Cardiac atrium fibroblast (primary cell): ENCODE results near the gene KLRC3. TPM values are rescaled to one million over a fixed set of nuclear protein-coding genes. Genes with fewer than 3 reads are reported as not detected.

Experiments
- total RNA-seq: library from RNA; depleted of rRNA; stranded (reverse); fragments of >200 nt; gene quantifications from 2 replicates; pipeline ENCODE4 v1.2.3, GENCODE V29; 2015

The KLRC3 gene
- total RNA-seq, result not detected in 2 replicates

DNA sequence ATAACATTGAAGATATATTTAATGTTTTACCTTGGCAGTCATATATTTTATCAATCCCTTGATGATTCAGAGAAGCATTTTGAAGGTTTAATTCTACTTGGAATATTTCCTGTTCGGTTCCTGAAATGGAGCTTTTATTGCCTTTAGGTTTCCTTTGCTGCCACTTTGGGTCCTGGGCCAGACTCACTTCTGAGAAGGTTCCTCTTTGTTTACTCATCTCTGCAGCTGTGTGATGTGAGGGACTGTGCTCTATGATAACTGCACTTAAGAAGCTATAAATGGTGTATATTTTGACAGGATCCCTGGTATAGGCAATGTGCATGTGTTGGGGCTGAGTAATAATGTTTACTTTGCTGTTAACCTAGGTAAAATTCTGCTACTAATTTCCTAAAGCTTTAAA, at the start of gene KLRC3:
Gene KLRC3 (minus strand): TSS at position 262 of the 400 bp plus-strand sequence. CDS start 45 bp downstream, at position 217.

DNA sequence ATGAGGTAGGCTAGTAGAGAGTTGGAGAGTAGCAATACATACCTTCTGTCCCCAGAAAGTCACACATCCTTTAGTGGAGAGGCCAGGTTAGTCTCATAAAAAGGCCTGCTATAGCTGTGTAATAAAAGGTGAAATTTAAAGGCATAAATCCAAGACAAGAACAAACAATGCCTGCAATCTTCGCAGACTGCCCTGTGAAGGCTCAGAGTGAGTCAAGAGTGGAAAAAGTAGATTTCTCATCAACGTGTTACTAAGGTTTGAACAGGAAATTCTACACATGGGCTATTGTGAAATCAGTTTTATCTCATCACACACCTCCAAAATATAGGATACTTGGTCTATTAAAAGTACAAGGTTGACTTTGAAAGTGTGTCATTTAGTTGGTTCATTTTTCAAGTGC, 32.8 kb upstream of the KLRC3 start, which contains the start of gene KLRC1:
Gene KLRC1 (minus strand): TSS at position 222 of the 400 bp plus-strand sequence. CDS start 2,221 bp downstream, outside the sequence.

DNA sequence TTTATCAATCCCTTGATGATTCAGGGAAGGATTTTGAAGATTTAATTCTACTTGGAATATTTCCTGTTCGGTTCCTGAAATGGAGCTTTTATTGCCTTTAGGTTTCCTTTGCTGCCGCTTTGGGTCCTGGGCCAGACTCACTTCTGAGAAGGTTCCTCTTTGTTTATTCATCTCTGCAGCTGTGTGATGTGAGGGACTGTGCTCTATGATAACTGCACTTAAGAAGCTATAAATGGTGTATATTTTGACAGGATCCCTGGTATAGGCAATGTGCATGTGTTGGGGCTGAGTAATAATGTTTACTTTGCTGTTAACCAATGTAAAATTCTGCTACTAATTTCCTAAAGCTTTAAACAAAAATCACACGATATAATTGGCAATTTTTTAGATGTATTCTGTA, 15.4 kb upstream of the KLRC3 start, which contains the start of gene KLRC2:
Gene KLRC2 (minus strand): TSS at position 195 of the 400 bp plus-strand sequence. CDS start 24 bp downstream, at position 171.

DNA sequence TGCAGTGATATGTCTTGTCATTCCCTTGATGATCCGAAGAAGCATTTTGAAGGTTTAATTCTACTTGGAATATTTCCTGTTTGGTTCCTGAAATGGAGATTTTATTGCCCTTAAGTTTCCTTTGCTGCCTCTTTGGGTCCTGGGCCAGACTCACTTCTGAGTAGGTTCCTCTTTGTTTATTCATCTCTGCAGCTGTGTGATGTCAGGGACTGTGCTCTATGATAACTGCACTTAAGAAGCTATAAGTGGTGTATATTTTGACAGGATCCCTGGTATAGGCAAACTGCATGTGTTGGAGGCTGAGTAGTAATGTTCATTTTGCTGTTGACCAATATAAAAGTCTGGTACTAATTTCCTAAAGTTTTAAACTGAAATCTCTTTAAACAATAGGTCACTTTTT, 11.0 kb downstream of the KLRC3 start, which contains the start of gene KLRC4:
Gene KLRC4 (minus strand): TSS at position 366 of the 400 bp plus-strand sequence. CDS start 182 bp downstream, at position 184.

DNA sequence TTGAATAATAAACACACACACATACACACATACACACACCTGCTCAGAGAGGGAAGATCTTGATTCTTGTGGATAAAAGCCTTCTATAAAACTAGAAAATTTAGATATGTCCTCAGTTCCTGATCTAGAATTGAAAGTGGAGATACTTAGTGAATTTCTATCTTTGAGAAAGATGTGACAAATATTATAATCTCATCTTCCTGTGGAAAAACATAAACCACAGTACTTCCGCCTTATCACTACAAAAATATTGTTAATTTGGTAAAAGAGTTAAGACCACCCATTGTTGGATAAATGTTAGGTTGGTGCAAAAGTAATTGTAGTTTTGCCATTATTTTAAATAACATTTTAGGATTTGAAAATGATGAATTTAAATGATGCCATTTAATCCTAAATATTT, 30.5 kb downstream of the KLRC3 start, which contains the start of gene KLRK1:
Gene KLRK1 (minus strand): TSS at position 138 of the 400 bp plus-strand sequence. CDS start 1,231 bp downstream, outside the sequence.

Other genes with a start within 250 kb of the KLRC3 start
- not detected in 2 replicates for gene OLR1, start 248.5 kb downstream of the KLRC3 start, total RNA-seq
- not detected in 2 replicates for gene TMEM52B, start 241.6 kb downstream of the KLRC3 start, total RNA-seq
- 35.6 and 38.3 TPM in 2 replicates for gene GABARAPL1, start 207.7 kb downstream of the KLRC3 start, total RNA-seq
- not detected in 2 replicates for gene KLRD1, start 112.7 kb downstream of the KLRC3 start, total RNA-seq
- not detected in 2 replicates for gene KLRK1, start 30.6 kb downstream of the KLRC3 start, total RNA-seq
- not detected in 2 replicates for gene KLRC4, start 10.8 kb downstream of the KLRC3 start, total RNA-seq
- gene KLRC2, start 15.4 kb upstream of the KLRC3 start, total RNA-seq, result not detected in 2 replicates
- not detected in 2 replicates for gene KLRC1, start 32.8 kb upstream of the KLRC3 start, total RNA-seq
- 0.49 and 0.54 TPM in 2 replicates for gene EIF2S3B, start 85.3 kb upstream of the KLRC3 start, total RNA-seq
- 20.9 and 22.6 TPM in 2 replicates for gene MAGOHB, start 193.0 kb upstream of the KLRC3 start, total RNA-seq